Neural cell (in vitro differentiated cells): ENCODE results near the gene PAK1.

ENCODE experiments used
- CTCF ChIP-seq: fragments of 450-650 bp; IDR thresholded peaks from 2 replicates; pipeline ENCODE4 v1.5.1; 2014; ENCODE audit warnings: antibody characterized with exemption, mild to moderate bottlenecking, moderate library complexity; ENCODE audit not compliant: poor library complexity, severe bottlenecking
- POLR2AphosphoS5 ChIP-seq: IDR thresholded peaks from 2 replicates; pipeline ENCODE4 v1.6.1; 2012

- TF ChIP-seq CTCF (no peak), POLR2AphosphoS5 (no peak)
Measured at GRCh38 chr11:77283101-77283500, 190.8 kb downstream of the PAK1 start.
